OCI-LY1 (cell line): Measurements from ENCODE around the gene EPHA8.

Source experiments
- H2AFZ ChIP-seq: fragments of 200-600 bp; sonication (generic), shearing (Covaris generic); 2 replicates; pipeline ENCODE4 v1.6.0; 2014; ENCODE audit warnings: antibody characterized with exemption, mild to moderate bottlenecking, low read length
- H3F3A ChIP-seq: fragments of 200-600 bp; sonication (generic), shearing (Covaris generic); 2 replicates; pipeline ENCODE4 v1.6.0; 2014; ENCODE audit warnings: mild to moderate bottlenecking, antibody characterized with exemption, low read length, moderate library complexity; ENCODE audit not compliant: insufficient read depth
- H3K27ac ChIP-seq: fragments of 200-600 bp; sonication (generic); 2 replicates; pipeline ENCODE4 v1.5.1; 2014; ENCODE audit warnings: low read length, mixed run types, mild to moderate bottlenecking, low read depth; ENCODE audit not compliant: poor library complexity, severe bottlenecking
- H3K27me3 ChIP-seq: fragments of 200-600 bp; sonication (generic); 2 replicates; pipeline ENCODE4 v1.6.0; 2014; ENCODE audit warnings: antibody characterized with exemption, mild to moderate bottlenecking, low read length, moderate library complexity; ENCODE audit not compliant: insufficient read depth
- H3K36me3 ChIP-seq: fragments of 200-600 bp; sonication (generic); 2 replicates; pipeline ENCODE4 v1.6.1; 2014; ENCODE audit warnings: mild to moderate bottlenecking, antibody characterized with exemption, low read length, moderate library complexity, mixed read lengths; ENCODE audit not compliant: insufficient read depth
- H3K4me1 ChIP-seq: fragments of 200-600 bp; sonication (generic); 2 replicates; pipeline ENCODE4 v1.5.1; 2014; ENCODE audit warnings: mild to moderate bottlenecking, low read length, moderate library complexity; ENCODE audit not compliant: insufficient read depth, severe bottlenecking
- H3K4me2 ChIP-seq: fragments of 200-600 bp; sonication (generic), shearing (Covaris generic); 2 replicates; pipeline ENCODE4 v1.6.1; 2014; ENCODE audit warnings: low read length
- H3K4me3 ChIP-seq: fragments of 200-600 bp; sonication (generic); 2 replicates; pipeline ENCODE4 v1.5.1; 2014; ENCODE audit warnings: low read length, low read depth, mild to moderate bottlenecking, mixed read lengths; ENCODE audit not compliant: poor library complexity, severe bottlenecking
- H3K79me2 ChIP-seq: fragments of 200-600 bp; shearing (Covaris generic); 2 replicates; pipeline ENCODE4 v1.6.1; 2016; ENCODE audit warnings: mixed run types, low read length, mixed read lengths; ENCODE audit not compliant: insufficient read depth
- H3K9ac ChIP-seq: fragments of 200-600 bp; sonication (generic), shearing (Covaris generic); 2 replicates; pipeline ENCODE4 v1.6.1; 2014; ENCODE audit warnings: mild to moderate bottlenecking, low read length, mixed read lengths
- H3K9me2 ChIP-seq: fragments of 200-600 bp; sonication (generic), shearing (Covaris generic); 2 replicates; pipeline ENCODE4 v1.6.1; 2014; ENCODE audit warnings: low read depth, mild to moderate bottlenecking, low read length, mixed read lengths
- H3K9me3 ChIP-seq: fragments of 200-600 bp; shearing (Covaris generic); 2 replicates; pipeline ENCODE4 v1.6.1; 2014; ENCODE audit warnings: low read length, mixed read lengths
- H4K20me1 ChIP-seq: fragments of 200-600 bp; sonication (generic), shearing (Covaris generic); 2 replicates; pipeline ENCODE4 v1.6.0; 2016; ENCODE audit warnings: mild to moderate bottlenecking, low read length; ENCODE audit not compliant: insufficient read depth
- CTCF ChIP-seq: fragments of 200-600 bp; sonication (generic), shearing (Covaris generic); IDR thresholded peaks from 2 replicates; pipeline ENCODE4 v1.5.1; 2017; ENCODE audit warnings: mild to moderate bottlenecking, antibody characterized with exemption, low read length, moderate library complexity, mixed read lengths
- EZH2 ChIP-seq: fragments of 200-600 bp; sonication (generic), shearing (Covaris generic); IDR thresholded peaks from 2 replicates; pipeline ENCODE4 v1.8.0; 2017; ENCODE audit warnings: borderline replicate concordance, mixed run types, mild to moderate bottlenecking, antibody characterized with exemption, low read length, moderate library complexity, mixed read lengths

EPHA8 gene

GRCh38 chr1:22611530-22611947 is 48.2 kb downstream of the EPHA8 start:
- Histone ChIP-seq H3K9me2 (no peaks in the 10 kb centered on the region), H3K4me3 (no peak overlapping the region), H3K9ac (no peak overlapping the region), H3K4me1 (no peaks in the 10 kb centered on the region), H2AFZ (no peak overlapping the region), H3K9me3 (no peaks in the 10 kb centered on the region), H3K27ac (no peak overlapping the region), H3K79me2 (no peaks in the 10 kb centered on the region), H3K4me2 (no peak overlapping the region), H4K20me1 (no peaks in the 10 kb centered on the region), H3F3A (no peaks in the 10 kb centered on the region), H3K27me3 (no peaks in the 10 kb centered on the region), H3K36me3 (no peaks in the 10 kb centered on the region)
- TF ChIP-seq CTCF (no peak), EZH2 (no peak)

- no peaks in the 10 kb centered on the region for H4K20me1 ChIP-seq
- H3K36me3 ChIP-seq: no peaks in the 10 kb centered on the region
- no peak overlapping the region for H3K4me2 ChIP-seq
- H3K27ac ChIP-seq: no peak overlapping the region
- no peaks in the 10 kb centered on the region for H3K27me3 ChIP-seq
- H3K79me2 ChIP-seq: no peaks in the 10 kb centered on the region
- H3K4me1 ChIP-seq: no peaks in the 10 kb centered on the region
- H2AFZ ChIP-seq: no peak overlapping the region
- no peaks in the 10 kb centered on the region for H3K9me3 ChIP-seq
- H3K9ac ChIP-seq: no peak overlapping the region
- no peak overlapping the region for H3K4me3 ChIP-seq
- TF ChIP-seq CTCF (no peak), EZH2 (no peak)
- H3K9me2 ChIP-seq: no peaks in the 10 kb centered on the region
- H3F3A ChIP-seq: no peaks in the 10 kb centered on the region
Observed at GRCh38 chr1:22612671-22613571, 49.6 kb downstream of the EPHA8 start.

GRCh38 chr1:22613572-22613918 is 50.3 kb downstream of the EPHA8 start:
- no peak for TF ChIP-seq CTCF
- no peak for TF ChIP-seq EZH2
- Histone ChIP-seq H2AFZ (no peak overlapping the region), H3K79me2 (no peaks in the 10 kb centered on the region), H3F3A (no peaks in the 10 kb centered on the region), H3K27ac (no peak overlapping the region), H3K36me3 (no peaks in the 10 kb centered on the region), H4K20me1 (no peaks in the 10 kb centered on the region), H3K9ac (no peak overlapping the region), H3K4me2 (no peak overlapping the region), H3K4me3 (no peak overlapping the region), H3K4me1 (no peaks in the 10 kb centered on the region), H3K9me3 (no peaks in the 10 kb centered on the region), H3K27me3 (no peaks in the 10 kb centered on the region), H3K9me2 (no peaks in the 10 kb centered on the region)
